Osteoblast (primary cell): ENCODE results near the gene IGF2R. TPM values are rescaled to one million over a fixed set of nuclear protein-coding genes. Genes with fewer than 3 reads are reported as not detected.

Source experiments
- DNase-seq: peaks from one replicate; pipeline ENCODE4 v3.0.0; 2011; ENCODE audit warnings: low spot score, mixed read lengths; ENCODE audit not compliant: insufficient read length; ENCODE audit errors: missing footprints
- H2AFZ ChIP-seq: 2 replicates; pipeline ENCODE4 v1.6.0; 2011; ENCODE audit warnings: mild to moderate bottlenecking, low read length
- H3K27ac ChIP-seq: 2 replicates; pipeline ENCODE4 v1.5.1; 2011; ENCODE audit warnings: mild to moderate bottlenecking, low read depth, low read length, moderate library complexity
- H3K27me3 ChIP-seq: 2 replicates; pipeline ENCODE4 v1.6.0; 2012; ENCODE audit warnings: mild to moderate bottlenecking, control low read depth, inconsistent platforms, low read length, moderate library complexity; ENCODE audit not compliant: insufficient read depth
- H3K36me3 ChIP-seq: 2 replicates; pipeline ENCODE4 v1.5.1; 2011; ENCODE audit warnings: mild to moderate bottlenecking, low read length, control low read depth, moderate library complexity; ENCODE audit not compliant: insufficient read depth
- H3K4me1 ChIP-seq: 2 replicates; pipeline ENCODE4 v1.5.1; 2011; ENCODE audit warnings: mild to moderate bottlenecking, low read length, control low read depth, moderate library complexity; ENCODE audit not compliant: insufficient read depth
- H3K4me2 ChIP-seq: 2 replicates; pipeline ENCODE4 v1.6.0; 2011; ENCODE audit warnings: mild to moderate bottlenecking, low read length; ENCODE audit not compliant: insufficient read depth
- H3K4me3 ChIP-seq: fragments of 200-600 bp; sonication (generic); 3 replicates; pipeline ENCODE4 v1.5.1; 2012; ENCODE audit warnings: mild to moderate bottlenecking, low read length, inconsistent platforms; ENCODE audit not compliant: insufficient read depth
- H3K79me2 ChIP-seq: 2 replicates; pipeline ENCODE4 v1.6.0; 2012; ENCODE audit warnings: mild to moderate bottlenecking, low read length, control low read depth, inconsistent platforms; ENCODE audit not compliant: insufficient read depth
- H3K9me3 ChIP-seq: 2 replicates; pipeline ENCODE4 v1.5.1; 2011; ENCODE audit warnings: low read depth, low read length, control low read depth
- H4K20me1 ChIP-seq: 2 replicates; pipeline ENCODE4 v1.6.0; 2012; ENCODE audit warnings: mild to moderate bottlenecking, low read length, control low read depth; ENCODE audit not compliant: insufficient read depth
- CTCF ChIP-seq: IDR thresholded peaks from 2 replicates; pipeline ENCODE4 v1.5.1; 2011; ENCODE audit warnings: mild to moderate bottlenecking, low read depth, low read length, moderate library complexity; ENCODE audit errors: extremely low read depth
- total RNA-seq: library from RNA; depleted of rRNA; stranded (reverse); fragments of >200 nt; gene quantifications from 2 replicates; pipeline ENCODE4 v1.2.3, GENCODE V29; 2012

The IGF2R gene
- total RNA-seq, 1 donor = 174 TPM

- no peak overlapping the region for H2AFZ ChIP-seq
- H3K4me1 ChIP-seq = peaks cover 3% of the 10 kb centered on the region
- H3K9me3 ChIP-seq = no peaks in the 10 kb centered on the region
- peaks cover 51% of the 10 kb centered on the region for H4K20me1 ChIP-seq
- DNase-seq = no peak
- no peak overlapping the region for H3K4me3 ChIP-seq
- H3K4me2 ChIP-seq = no peak overlapping the region
- H3K79me2 ChIP-seq = peaks cover 92% of the 10 kb centered on the region
- H3K27me3 ChIP-seq = no peaks in the 10 kb centered on the region
- peaks cover 2% of the 10 kb centered on the region for H3K36me3 ChIP-seq
- no peak overlapping the region for H3K27ac ChIP-seq
- TF ChIP-seq CTCF = no peak
These were observed 34.0 kb downstream of the IGF2R start for GRCh38 chr6:160002882-160003281.

GRCh38 chr6:160004018-160004417 is 35.1 kb downstream of the IGF2R start:
- Histone ChIP-seq H2AFZ (no peak overlapping the region), H3K79me2 (peaks cover 92% of the 10 kb centered on the region), H3K9me3 (no peaks in the 10 kb centered on the region), H3K4me2 (no peak overlapping the region), H3K27me3 (no peaks in the 10 kb centered on the region), H3K4me1 (peaks cover 3% of the 10 kb centered on the region), H4K20me1 (peaks cover 53% of the 10 kb centered on the region), H3K27ac (no peak overlapping the region), H3K4me3 (no peak overlapping the region), H3K36me3 (no peaks in the 10 kb centered on the region)
- TF ChIP-seq CTCF = no peak
- DNase-seq = no peak

- H3K27ac ChIP-seq = no peak overlapping the region
- no peak overlapping the region for H3K4me2 ChIP-seq
- TF ChIP-seq CTCF = no peak
- H3K9me3 ChIP-seq = no peaks in the 10 kb centered on the region
- DNase-seq = no peak
- peaks cover 89% of the 10 kb centered on the region for H3K79me2 ChIP-seq
- no peak overlapping the region for H2AFZ ChIP-seq
- peaks cover 3% of the 10 kb centered on the region for H3K4me1 ChIP-seq
- H4K20me1 ChIP-seq = peaks cover 53% of the 10 kb centered on the region
- H3K4me3 ChIP-seq = no peak overlapping the region
- no peaks in the 10 kb centered on the region for H3K36me3 ChIP-seq
- no peaks in the 10 kb centered on the region for H3K27me3 ChIP-seq
These were observed 35.7 kb downstream of the IGF2R start for GRCh38 chr6:160004419-160005175.

- Histone ChIP-seq H3K79me2 (peaks cover 83% of the 10 kb centered on the region), H3K4me2 (no peak overlapping the region), H3K4me3 (no peak overlapping the region), H3K27ac (no peak overlapping the region), H3K9me3 (no peaks in the 10 kb centered on the region), H4K20me1 (peaks cover 49% of the 10 kb centered on the region), H3K36me3 (no peaks in the 10 kb centered on the region), H3K27me3 (no peaks in the 10 kb centered on the region), H3K4me1 (peaks cover 3% of the 10 kb centered on the region), H2AFZ (no peak overlapping the region)
- DNase-seq = no peak
- no peak for TF ChIP-seq CTCF
These were observed 36.3 kb downstream of the IGF2R start for GRCh38 chr6:160005211-160005610.
